GM12878 (cell line): ENCODE measurements around the gene SNRPA1. TPM values are rescaled to one million over a fixed set of nuclear protein-coding genes. Genes with fewer than 3 reads are reported as not detected.

ENCODE experiments used
- DPF2 ChIP-seq: fragments of 450-650 bp; IDR thresholded peaks from 2 replicates; pipeline ENCODE4 v1.6.1; 2017; ENCODE audit warnings: mild to moderate bottlenecking
- EZH2 ChIP-seq: IDR thresholded peaks from 2 replicates; pipeline ENCODE4 v1.6.1; 2012; ENCODE audit warnings: low read depth, mild to moderate bottlenecking, control low read depth, inconsistent platforms, low read length, borderline replicate concordance; ENCODE audit not compliant: control insufficient read depth
- GATAD2B ChIP-seq: fragments of 450-650 bp; conservative IDR thresholded peaks from 2 replicates; pipeline ENCODE4 v1.6.1; 2017; ENCODE audit warnings: low read depth, mild to moderate bottlenecking, moderate library complexity
- HDAC6 ChIP-seq: fragments of 200-600 bp; sonication (generic); IDR thresholded peaks from one replicate; pipeline ENCODE4 v1.8.0; 2017; ENCODE audit warnings: antibody characterized with exemption; ENCODE audit not compliant: unreplicated experiment
- KLF5 ChIP-seq: fragments of 450-650 bp; IDR thresholded peaks from 2 replicates; pipeline ENCODE4 v1.6.1; 2014; ENCODE audit warnings: mild to moderate bottlenecking; ENCODE audit not compliant: partially characterized antibody
- NFYB ChIP-seq: IDR thresholded peaks from 2 replicates; pipeline ENCODE4 v1.6.1; 2011; ENCODE audit warnings: low read depth, mild to moderate bottlenecking, low read length, improper control_type of control experiment, moderate library complexity; ENCODE audit not compliant: insufficient read depth
- NRF1 ChIP-seq: conservative IDR thresholded peaks from 2 replicates; pipeline ENCODE4 v1.6.1; 2011; ENCODE audit warnings: mild to moderate bottlenecking, low read depth, low read length, improper control_type of control experiment
- RUNX3 ChIP-seq: IDR thresholded peaks from 2 replicates; pipeline ENCODE4 v1.6.1; 2012; ENCODE audit warnings: low read length, inconsistent platforms
- ZBED1 ChIP-seq: IDR thresholded peaks from 2 replicates; pipeline ENCODE4 v1.6.1; 2016; ENCODE audit warnings: borderline replicate concordance
- ZNF384 ChIP-seq: IDR thresholded peaks from 2 replicates; pipeline ENCODE4 v1.6.1; 2012; ENCODE audit warnings: low read depth, mild to moderate bottlenecking, low read length, improper control_type of control experiment, borderline replicate concordance
- ZNF622 ChIP-seq: fragments of 450-650 bp; IDR thresholded peaks from 2 replicates; pipeline ENCODE4 v1.6.1; 2017; ENCODE audit warnings: mild to moderate bottlenecking, inconsistent platforms
- polyA plus RNA-seq, 11 experiments: library from polyadenylated mRNA; depleted of rRNA in 4 of 11; unstranded in 6 of 11; stranded (reverse) in 5 of 11; fragments of >200 nt; fragmentation: Nextera tagmentation in 4 of 11; fragmentation: Illumina TruSeq in 1 of 11; extraction: Ambion mirVana in 4 of 11; extraction: Trizol in 1 of 11; gene quantifications; 1 replicate in 1 of 11; 2 replicates in 10 of 11; pipeline versions ENCODE4 v1.2.1 to v1.2.3, GENCODE V29; 2011 to 2016; ENCODE audit warnings: inconsistent platforms in 2 of 11, missing spikeins in 2 of 11, low read depth in 1 of 11
- total RNA-seq, 4 experiments: library from RNA; depleted of rRNA in 3 of 4; stranded (reverse); fragments of >200 nt in 3 of 4; fragmentation: Illumina TruSeq in 1 of 4; extraction: Trizol in 1 of 4; gene quantifications; 2 replicates each; pipeline versions ENCODE4 v1.2.1 to v1.2.3, GENCODE V29; 2013 to 2021
- TF ChIP-seq, protein P1 (sequence below): IDR thresholded peaks from 2 replicates; pipeline ENCODE4 v1.6.1; 2012; ENCODE audit warnings: low read depth, low read length, improper control_type of control experiment
- TF ChIP-seq, protein P2 (sequence below): fragments of 450-650 bp; IDR thresholded peaks from 2 replicates; pipeline ENCODE4 v1.6.1; 2018; ENCODE audit warnings: borderline replicate concordance, mild to moderate bottlenecking; ENCODE audit not compliant: partially characterized antibody
- TF ChIP-seq, protein P3 (sequence below): fragments of 450-650 bp; IDR thresholded peaks from 2 replicates; pipeline ENCODE4 v1.6.1; 2014; ENCODE audit warnings: mild to moderate bottlenecking
- TF ChIP-seq, protein P4 (sequence below): fragments of 450-650 bp; IDR thresholded peaks from 2 replicates; pipeline ENCODE4 v1.6.1; 2016; ENCODE audit warnings: mild to moderate bottlenecking
- TF ChIP-seq, protein P5 (sequence below): fragments of 450-650 bp; IDR thresholded peaks from 2 replicates; pipeline ENCODE4 v1.6.1; 2017; ENCODE audit warnings: low read depth, mild to moderate bottlenecking, moderate library complexity

The SNRPA1 gene
- total and polyA plus RNA-seq, 10 of the 15 experiments (the other 5 are each of a cell fraction or from before 2014, with no cell fraction given), result 59.9 to 267 (median 161) TPM

DNA sequence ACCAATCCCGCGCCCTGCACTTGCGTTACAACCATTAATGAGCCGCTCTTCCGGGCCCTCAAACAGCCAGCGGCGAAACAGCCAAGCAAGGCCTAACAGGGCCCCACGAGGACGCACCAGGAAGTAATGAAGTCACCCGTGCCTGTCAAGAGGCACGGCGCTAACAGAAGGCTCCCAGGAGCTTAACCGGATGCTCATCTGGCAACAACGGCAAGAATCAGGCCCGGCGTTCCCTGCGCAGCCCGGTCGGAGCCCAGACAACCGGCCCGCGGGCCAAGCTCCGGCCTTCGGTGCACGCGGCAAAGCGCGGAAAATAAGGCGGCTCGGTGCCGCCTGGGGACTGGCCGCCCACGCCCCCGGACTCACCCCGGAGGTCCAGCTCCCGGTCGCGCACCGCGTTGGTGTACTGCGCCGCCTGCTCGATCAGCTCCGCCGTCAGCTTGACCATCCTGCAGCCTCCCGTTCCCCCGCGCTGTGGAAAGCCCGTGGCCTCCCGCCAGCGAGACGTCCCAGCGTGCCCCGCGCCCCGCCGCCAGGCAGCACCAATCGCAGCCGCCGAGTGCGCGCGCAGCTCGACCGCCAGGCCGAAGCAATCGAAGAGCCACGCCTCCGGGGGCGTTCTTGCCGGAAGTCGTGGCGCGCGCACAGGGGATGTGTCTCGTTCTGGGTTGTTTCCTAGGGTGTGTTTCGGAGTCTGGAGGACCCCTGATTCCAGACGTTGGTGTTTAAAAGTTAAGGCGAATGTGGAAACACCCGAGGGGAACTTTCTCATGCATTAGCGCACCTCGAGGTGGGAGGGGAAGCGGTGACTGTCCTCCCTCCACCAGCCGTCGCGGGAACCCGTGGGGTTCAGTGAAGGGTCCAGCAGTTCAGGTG, at the start of gene SNRPA1 (continued):
- peak; percentile 95 for TF ChIP-seq GATAD2B
- TF ChIP-seq NFYB, result no peak
- 0 out of 2 replicates have a peak, but pooled peaks have one; percentile 38 for TF ChIP-seq RUNX3
- TF ChIP-seq, protein P1, sequence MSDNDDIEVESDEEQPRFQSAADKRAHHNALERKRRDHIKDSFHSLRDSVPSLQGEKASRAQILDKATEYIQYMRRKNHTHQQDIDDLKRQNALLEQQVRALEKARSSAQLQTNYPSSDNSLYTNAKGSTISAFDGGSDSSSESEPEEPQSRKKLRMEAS, result peak; percentile 93
- TF ChIP-seq, protein P2, sequence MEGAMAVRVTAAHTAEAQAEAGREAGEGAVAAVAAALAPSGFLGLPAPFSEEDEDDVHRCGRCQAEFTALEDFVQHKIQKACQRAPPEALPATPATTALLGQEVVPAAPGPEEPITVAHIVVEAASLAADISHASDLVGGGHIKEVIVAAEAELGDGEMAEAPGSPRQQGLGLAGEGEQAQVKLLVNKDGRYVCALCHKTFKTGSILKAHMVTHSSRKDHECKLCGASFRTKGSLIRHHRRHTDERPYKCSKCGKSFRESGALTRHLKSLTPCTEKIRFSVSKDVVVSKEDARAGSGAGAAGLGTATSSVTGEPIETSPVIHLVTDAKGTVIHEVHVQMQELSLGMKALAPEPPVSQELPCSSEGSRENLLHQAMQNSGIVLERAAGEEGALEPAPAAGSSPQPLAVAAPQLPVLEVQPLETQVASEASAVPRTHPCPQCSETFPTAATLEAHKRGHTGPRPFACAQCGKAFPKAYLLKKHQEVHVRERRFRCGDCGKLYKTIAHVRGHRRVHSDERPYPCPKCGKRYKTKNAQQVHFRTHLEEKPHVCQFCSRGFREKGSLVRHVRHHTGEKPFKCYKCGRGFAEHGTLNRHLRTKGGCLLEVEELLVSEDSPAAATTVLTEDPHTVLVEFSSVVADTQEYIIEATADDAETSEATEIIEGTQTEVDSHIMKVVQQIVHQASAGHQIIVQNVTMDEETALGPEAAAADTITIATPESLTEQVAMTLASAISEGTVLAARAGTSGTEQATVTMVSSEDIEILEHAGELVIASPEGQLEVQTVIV, result peak; percentile 58
- TF ChIP-seq, protein P3, sequence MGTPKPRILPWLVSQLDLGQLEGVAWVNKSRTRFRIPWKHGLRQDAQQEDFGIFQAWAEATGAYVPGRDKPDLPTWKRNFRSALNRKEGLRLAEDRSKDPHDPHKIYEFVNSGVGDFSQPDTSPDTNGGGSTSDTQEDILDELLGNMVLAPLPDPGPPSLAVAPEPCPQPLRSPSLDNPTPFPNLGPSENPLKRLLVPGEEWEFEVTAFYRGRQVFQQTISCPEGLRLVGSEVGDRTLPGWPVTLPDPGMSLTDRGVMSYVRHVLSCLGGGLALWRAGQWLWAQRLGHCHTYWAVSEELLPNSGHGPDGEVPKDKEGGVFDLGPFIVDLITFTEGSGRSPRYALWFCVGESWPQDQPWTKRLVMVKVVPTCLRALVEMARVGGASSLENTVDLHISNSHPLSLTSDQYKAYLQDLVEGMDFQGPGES, result no peak
- TF ChIP-seq HDAC6, result no peak
- TF ChIP-seq, protein P4, sequence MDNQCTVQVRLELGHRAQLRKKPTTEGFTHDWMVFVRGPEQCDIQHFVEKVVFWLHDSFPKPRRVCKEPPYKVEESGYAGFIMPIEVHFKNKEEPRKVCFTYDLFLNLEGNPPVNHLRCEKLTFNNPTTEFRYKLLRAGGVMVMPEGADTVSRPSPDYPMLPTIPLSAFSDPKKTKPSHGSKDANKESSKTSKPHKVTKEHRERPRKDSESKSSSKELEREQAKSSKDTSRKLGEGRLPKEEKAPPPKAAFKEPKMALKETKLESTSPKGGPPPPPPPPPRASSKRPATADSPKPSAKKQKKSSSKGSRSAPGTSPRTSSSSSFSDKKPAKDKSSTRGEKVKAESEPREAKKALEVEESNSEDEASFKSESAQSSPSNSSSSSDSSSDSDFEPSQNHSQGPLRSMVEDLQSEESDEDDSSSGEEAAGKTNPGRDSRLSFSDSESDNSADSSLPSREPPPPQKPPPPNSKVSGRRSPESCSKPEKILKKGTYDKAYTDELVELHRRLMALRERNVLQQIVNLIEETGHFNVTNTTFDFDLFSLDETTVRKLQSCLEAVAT, result peak; percentile 100
- TF ChIP-seq, protein P5, sequence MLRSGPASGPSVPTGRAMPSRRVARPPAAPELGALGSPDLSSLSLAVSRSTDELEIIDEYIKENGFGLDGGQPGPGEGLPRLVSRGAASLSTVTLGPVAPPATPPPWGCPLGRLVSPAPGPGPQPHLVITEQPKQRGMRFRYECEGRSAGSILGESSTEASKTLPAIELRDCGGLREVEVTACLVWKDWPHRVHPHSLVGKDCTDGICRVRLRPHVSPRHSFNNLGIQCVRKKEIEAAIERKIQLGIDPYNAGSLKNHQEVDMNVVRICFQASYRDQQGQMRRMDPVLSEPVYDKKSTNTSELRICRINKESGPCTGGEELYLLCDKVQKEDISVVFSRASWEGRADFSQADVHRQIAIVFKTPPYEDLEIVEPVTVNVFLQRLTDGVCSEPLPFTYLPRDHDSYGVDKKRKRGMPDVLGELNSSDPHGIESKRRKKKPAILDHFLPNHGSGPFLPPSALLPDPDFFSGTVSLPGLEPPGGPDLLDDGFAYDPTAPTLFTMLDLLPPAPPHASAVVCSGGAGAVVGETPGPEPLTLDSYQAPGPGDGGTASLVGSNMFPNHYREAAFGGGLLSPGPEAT, result peak; percentile 93
- TF ChIP-seq NRF1, result peak; percentile 36; the same call in 1 of the 2 replicates
- no peak for TF ChIP-seq ZBED1
- no peak for TF ChIP-seq EZH2
- TF ChIP-seq DPF2, result peak; percentile 62
- no peak for TF ChIP-seq ZNF622
- peak; percentile 91 for TF ChIP-seq KLF5
- TF ChIP-seq ZNF384, result no peak
